ENCODE data around the gene GSAP.
"Not testable (repeated sequence)": the region's sequence is repeated elsewhere in the genome, so short reads cannot be mapped to it uniquely, and the experiment has no call there.

GSAP gene

DNA sequence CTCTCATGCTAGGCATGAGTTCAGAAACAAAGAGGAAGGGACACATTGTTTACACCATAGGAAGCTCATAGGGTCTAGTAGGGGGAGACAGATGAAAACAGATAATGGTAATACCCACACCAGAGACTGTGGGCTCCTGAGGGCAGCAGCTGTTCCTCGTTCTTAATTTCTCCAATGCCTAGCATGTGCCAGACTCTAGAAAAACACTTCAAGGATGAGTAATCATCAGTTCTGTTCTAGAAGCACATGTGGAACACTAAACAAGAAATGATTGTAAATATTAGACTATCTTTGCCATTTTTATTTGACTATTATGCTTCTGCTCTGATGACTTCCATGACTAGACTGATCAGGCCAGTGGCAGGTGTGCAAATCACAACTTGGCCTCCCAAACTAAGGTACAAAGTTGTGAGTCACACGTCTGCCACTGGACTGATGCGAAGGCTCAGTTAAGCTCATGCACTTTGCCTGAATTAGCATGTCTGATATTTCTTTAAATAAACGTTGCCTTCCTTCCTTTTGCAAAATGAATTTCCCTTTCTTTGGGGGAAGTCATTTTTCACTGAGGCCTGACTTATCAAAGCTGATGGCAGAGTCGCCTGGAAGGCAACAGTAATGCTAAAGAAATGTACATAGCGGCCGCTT, 127.4 kb downstream of the GSAP start:
- in situ Hi-C loops (cut with MboI; ENCODE audit: low pct_unique_long_range_greater_than_20kb, low sequenced_read_pairs, unreplicated experiment): no loop called here

GRCh38 chr7:77284616-77285015, 131.5 kb downstream of the GSAP start:
- TF ChIP-seq, protein P1, sequence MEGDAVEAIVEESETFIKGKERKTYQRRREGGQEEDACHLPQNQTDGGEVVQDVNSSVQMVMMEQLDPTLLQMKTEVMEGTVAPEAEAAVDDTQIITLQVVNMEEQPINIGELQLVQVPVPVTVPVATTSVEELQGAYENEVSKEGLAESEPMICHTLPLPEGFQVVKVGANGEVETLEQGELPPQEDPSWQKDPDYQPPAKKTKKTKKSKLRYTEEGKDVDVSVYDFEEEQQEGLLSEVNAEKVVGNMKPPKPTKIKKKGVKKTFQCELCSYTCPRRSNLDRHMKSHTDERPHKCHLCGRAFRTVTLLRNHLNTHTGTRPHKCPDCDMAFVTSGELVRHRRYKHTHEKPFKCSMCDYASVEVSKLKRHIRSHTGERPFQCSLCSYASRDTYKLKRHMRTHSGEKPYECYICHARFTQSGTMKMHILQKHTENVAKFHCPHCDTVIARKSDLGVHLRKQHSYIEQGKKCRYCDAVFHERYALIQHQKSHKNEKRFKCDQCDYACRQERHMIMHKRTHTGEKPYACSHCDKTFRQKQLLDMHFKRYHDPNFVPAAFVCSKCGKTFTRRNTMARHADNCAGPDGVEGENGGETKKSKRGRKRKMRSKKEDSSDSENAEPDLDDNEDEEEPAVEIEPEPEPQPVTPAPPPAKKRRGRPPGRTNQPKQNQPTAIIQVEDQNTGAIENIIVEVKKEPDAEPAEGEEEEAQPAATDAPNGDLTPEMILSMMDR (IDR thresholded peaks at IDR 0.05; ENCODE audit: extremely low read depth, insufficient read depth, missing control alignments): no peak
- in situ Hi-C loops (cut with MboI; ENCODE audit: low pct_unique_long_range_greater_than_20kb, low sequenced_read_pairs, unreplicated experiment): no loop called here
- no peak for DNase-seq (ENCODE audit: low spot score)

More for the DNA sequence above, 127.4 kb downstream of the GSAP start:
- TF ChIP-seq, protein P1 (IDR thresholded peaks at IDR 0.05; ENCODE audit: extremely low read depth, insufficient read depth, missing control alignments): no peak
- no peak for DNase-seq (ENCODE audit: low spot score)

DNA sequence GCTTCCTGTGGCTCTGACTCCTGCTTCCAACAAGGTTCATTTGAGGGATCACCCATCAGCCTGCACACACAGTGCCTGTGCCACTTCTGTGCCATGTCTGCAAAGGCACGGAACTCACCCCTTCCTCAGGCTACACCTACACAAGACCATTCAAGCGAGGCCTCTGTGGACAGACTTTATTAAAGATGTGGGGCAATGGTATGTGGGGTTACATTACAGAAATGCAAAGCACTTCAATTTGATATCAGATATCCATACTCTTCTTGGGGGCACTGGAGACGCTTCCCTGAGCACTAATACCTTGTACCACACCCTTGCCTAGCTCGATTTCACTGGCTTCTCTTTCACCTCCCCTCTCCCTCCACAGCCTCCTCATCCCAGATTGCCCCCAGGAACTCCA, 132.1 kb downstream of the GSAP start:
- no peak for DNase-seq (ENCODE audit: low spot score)
- TF ChIP-seq, protein P1 (IDR thresholded peaks at IDR 0.05; ENCODE audit: extremely low read depth, insufficient read depth, missing control alignments): no peak
- in situ Hi-C loops (cut with MboI; ENCODE audit: low pct_unique_long_range_greater_than_20kb, low sequenced_read_pairs, unreplicated experiment): no loop called here

- in situ Hi-C loops (cut with MboI; ENCODE audit: low pct_unique_long_range_greater_than_20kb, low sequenced_read_pairs, unreplicated experiment): no loop called here
- DNase-seq (ENCODE audit: low spot score): no peak
- TF ChIP-seq, protein P1 (IDR thresholded peaks at IDR 0.05; ENCODE audit: extremely low read depth, insufficient read depth, missing control alignments): no peak
Measured at GRCh38 chr7:77282897-77283296, 133.3 kb downstream of the GSAP start.

GRCh38 chr7:77281780-77282478, 134.2 kb downstream of the GSAP start:
- DNase-seq (ENCODE audit: low spot score): no peak
- in situ Hi-C loops (cut with MboI; ENCODE audit: low pct_unique_long_range_greater_than_20kb, low sequenced_read_pairs, unreplicated experiment): no loop called here
- TF ChIP-seq, protein P1 (IDR thresholded peaks at IDR 0.05; ENCODE audit: extremely low read depth, insufficient read depth, missing control alignments): no peak

DNA sequence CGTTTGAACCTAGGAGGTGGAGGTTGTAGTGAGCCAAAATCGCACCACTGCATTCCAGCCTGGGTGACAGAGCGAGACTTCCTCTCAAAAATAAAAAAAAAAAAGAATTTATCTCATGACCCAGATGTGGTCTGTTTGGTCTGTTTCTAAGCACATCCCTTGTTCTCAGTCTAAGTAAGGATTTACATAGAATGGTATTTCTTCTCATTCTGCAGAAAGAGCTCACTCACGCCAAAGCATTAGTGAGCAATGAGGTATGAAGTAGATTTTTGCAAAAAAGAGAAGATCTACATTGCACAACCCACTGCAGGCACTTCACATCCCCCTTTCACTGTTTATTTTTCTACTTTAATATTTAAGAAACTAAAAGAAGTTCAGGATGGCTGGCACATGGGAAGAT, 140.0 kb downstream of the GSAP start:
- DNase-seq (ENCODE audit: low spot score): no peak
- TF ChIP-seq, protein P1 (IDR thresholded peaks at IDR 0.05; ENCODE audit: extremely low read depth, insufficient read depth, missing control alignments): no peak
- in situ Hi-C loops (cut with MboI; ENCODE audit: low pct_unique_long_range_greater_than_20kb, low sequenced_read_pairs, unreplicated experiment): no loop called here

DNA sequence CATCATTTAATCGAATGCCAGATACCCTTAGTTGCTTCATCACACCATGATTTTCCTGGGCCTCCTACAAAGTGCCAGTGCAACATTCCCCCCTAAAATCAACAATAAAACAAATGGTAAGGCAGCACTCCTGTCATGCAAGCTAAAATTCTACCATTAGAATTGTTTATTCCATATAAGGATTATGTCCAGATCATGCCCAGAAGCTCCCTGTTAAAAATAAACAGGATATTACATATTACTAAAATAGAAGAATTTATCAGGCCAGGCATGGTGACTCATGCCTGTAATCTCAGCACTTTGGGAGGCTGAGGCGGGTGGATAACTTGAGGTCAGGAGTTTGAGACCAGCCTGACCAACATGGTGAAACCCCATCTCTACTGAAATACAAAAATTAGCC, 140.5 kb downstream of the GSAP start:
- DNase-seq (ENCODE audit: low spot score); in situ Hi-C loops (cut with MboI; ENCODE audit: low pct_unique_long_range_greater_than_20kb, low sequenced_read_pairs, unreplicated experiment): not testable (repeated sequence)

Data from GM13977 (cell line).